ENCODE data around the gene CYB561D2. TPM values are rescaled to one million over a fixed set of nuclear protein-coding genes. Genes with fewer than 3 reads are reported as not detected.

Gene CYB561D2
- total RNA-seq, 1 donor from 2014 or later = 12.9 TPM

DNA sequence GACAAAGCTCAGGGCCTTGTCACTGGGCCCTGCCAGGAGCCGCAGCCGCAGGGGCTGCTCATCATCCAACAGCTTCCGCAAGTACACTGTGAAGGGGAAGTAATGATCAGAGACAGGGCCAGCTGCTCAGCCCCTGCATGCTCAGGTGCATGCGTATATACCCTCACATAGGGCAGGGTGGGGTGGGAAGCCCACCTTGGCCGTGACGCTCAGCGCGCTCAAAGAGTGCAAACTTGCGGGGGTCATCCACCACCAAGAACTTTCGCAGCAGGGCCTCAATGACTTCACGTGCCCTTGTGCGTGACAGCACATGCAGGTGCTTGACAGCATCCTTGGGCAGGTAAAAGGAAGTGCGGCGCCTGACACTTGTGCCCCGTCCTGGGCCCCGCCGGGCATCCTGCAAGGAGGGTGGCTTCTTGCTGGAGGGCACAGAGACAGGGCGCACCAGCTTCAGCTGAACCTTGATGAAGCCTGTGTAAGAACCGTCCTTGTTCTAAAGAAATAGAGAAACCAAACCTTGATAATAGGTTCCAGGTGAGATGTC, 19.2 kb upstream of the CYB561D2 start:
- Mint-ChIP-seq H3K4me3 (no peak overlapping the region), H3K9me3 (no peaks in the 10 kb centered on the region), H3K27me3 (ENCODE audit: low read depth) (no peaks in the 10 kb centered on the region), H3K36me3 (peaks cover 5% of the 10 kb centered on the region), H3K4me1 (peaks cover 32% of the 10 kb centered on the region), H3K27ac (no peak overlapping the region)
- no peak for DNase-seq (ENCODE audit: low spot score in 2 of 2, unreplicated experiment in 2 of 2)
- TF ChIP-seq, protein P1, sequence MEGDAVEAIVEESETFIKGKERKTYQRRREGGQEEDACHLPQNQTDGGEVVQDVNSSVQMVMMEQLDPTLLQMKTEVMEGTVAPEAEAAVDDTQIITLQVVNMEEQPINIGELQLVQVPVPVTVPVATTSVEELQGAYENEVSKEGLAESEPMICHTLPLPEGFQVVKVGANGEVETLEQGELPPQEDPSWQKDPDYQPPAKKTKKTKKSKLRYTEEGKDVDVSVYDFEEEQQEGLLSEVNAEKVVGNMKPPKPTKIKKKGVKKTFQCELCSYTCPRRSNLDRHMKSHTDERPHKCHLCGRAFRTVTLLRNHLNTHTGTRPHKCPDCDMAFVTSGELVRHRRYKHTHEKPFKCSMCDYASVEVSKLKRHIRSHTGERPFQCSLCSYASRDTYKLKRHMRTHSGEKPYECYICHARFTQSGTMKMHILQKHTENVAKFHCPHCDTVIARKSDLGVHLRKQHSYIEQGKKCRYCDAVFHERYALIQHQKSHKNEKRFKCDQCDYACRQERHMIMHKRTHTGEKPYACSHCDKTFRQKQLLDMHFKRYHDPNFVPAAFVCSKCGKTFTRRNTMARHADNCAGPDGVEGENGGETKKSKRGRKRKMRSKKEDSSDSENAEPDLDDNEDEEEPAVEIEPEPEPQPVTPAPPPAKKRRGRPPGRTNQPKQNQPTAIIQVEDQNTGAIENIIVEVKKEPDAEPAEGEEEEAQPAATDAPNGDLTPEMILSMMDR (IDR thresholded peaks at IDR 0.05; ENCODE audit: unreplicated experiment) = no peak

- peaks cover 34% of the 10 kb centered on the region for H3K4me1 Mint-ChIP-seq
- H3K36me3 Mint-ChIP-seq = peaks cover 5% of the 10 kb centered on the region
- no peaks in the 10 kb centered on the region for H3K9me3 Mint-ChIP-seq
- TF ChIP-seq, protein P1 (IDR thresholded peaks at IDR 0.05; ENCODE audit: unreplicated experiment) = no peak
- H3K27ac Mint-ChIP-seq = peak overlapping the region; percentile 67
- no peak overlapping the region for H3K4me3 Mint-ChIP-seq
- DNase-seq (ENCODE audit: low spot score in 2 of 2, unreplicated experiment in 2 of 2) = no peak
- H3K27me3 Mint-ChIP-seq (ENCODE audit: low read depth) = peaks cover 4% of the 10 kb centered on the region
These were observed 16.8 kb upstream of the CYB561D2 start for GRCh38 chr3:50333744-50334328.

- H3K27ac Mint-ChIP-seq = no peak overlapping the region
- DNase-seq (ENCODE audit: low spot score in 2 of 2, unreplicated experiment in 2 of 2) = no peak
- H3K36me3 Mint-ChIP-seq = peaks cover 5% of the 10 kb centered on the region
- H3K27me3 Mint-ChIP-seq (ENCODE audit: low read depth) = peaks cover 11% of the 10 kb centered on the region
- H3K4me3 Mint-ChIP-seq = peak overlapping the region; percentile 30
- TF ChIP-seq, protein P1 (IDR thresholded peaks at IDR 0.05; ENCODE audit: unreplicated experiment) = no peak
- no peaks in the 10 kb centered on the region for H3K9me3 Mint-ChIP-seq
- H3K4me1 Mint-ChIP-seq = peaks cover 38% of the 10 kb centered on the region
These were observed 16.2 kb upstream of the CYB561D2 start for GRCh38 chr3:50334339-50335075.

DNA sequence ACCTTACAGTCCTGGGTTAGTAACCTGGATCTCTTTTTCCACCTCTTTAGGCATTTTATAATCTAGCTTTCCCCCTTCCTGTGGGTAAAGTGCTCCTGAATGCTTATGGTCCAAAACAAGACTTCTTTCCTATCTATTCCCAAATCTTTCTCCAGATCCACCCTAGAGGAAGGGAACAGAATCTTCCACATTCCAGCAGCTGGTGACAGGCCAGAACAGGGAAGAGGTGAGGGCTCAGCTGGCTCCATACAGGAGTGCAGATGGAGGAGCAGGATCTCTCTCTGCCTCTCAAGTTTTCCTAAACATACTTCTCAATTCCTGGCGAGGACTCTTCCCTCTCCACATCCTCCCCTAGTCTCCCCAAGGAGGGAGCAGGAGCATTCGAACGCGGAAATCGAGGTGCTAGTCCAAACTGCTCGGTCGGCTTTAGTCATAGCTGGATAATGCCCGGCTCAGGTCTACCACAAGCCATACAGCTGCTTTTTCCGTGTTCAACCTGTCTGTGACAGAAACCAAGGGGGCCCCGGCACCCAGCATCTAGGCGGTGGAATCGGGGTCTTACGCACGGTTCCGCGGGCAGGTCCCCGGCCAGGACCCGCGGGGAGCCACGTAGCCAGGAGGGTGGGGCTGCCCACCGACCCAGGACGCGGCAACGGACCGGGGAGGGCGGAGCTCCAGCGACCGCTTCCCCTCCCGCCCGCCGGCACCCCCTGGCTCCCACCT, 14.0 kb upstream of the CYB561D2 start:
- Mint-ChIP-seq H3K9me3 (no peaks in the 10 kb centered on the region), H3K4me1 (peaks cover 45% of the 10 kb centered on the region), H3K4me3 (peak overlapping the region; percentile 85), H3K27ac (peak overlapping the region; percentile 93), H3K27me3 (ENCODE audit: low read depth) (peaks cover 30% of the 10 kb centered on the region), H3K36me3 (no peaks in the 10 kb centered on the region)
- TF ChIP-seq, protein P1 (IDR thresholded peaks at IDR 0.05; ENCODE audit: unreplicated experiment) = no peak
- no peak for DNase-seq (ENCODE audit: low spot score in 2 of 2, unreplicated experiment in 2 of 2)

DNA sequence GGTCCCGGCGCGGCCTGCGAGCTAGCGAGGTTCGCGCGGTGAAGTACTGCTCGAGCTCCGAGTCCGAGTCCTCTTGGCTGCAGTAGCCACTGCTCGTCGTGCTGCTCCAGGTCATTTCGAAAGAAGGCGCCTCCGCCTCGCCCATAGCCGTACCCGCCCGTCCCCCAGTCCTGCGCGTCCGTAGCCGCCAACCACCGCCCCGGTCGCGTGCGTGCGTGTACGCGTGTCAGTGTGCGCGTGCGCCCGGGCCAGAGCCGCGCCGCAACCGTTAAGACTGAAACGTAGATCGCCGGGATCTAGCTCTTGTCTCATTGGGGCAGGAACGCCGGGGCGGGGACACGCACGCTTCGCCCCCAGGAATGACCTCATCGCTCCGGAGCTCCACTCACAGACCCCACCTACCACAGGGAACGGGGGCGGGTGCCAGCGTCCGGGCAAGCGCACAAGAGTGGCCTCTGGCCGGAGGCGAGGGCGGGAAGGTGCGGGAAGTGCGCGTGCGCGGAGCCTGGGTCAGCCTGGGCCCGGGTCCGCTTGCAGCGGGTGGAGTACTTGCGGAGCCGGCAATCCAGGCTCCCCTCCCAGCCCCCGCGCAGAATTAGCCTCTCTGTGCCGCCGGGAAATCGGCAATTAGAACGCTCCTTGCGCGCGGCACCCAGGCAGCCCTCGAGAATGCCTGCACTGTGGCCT, 13.3 kb upstream of the CYB561D2 start:
- peaks cover 45% of the 10 kb centered on the region for H3K4me1 Mint-ChIP-seq
- DNase-seq (ENCODE audit: low spot score in 2 of 2, unreplicated experiment in 2 of 2) = peak; percentile 94 to 95
- H3K9me3 Mint-ChIP-seq = no peaks in the 10 kb centered on the region
- peaks cover 37% of the 10 kb centered on the region for H3K27me3 Mint-ChIP-seq (ENCODE audit: low read depth)
- TF ChIP-seq, protein P1 (IDR thresholded peaks at IDR 0.05; ENCODE audit: unreplicated experiment) = no peak
- peak overlapping the region; percentile 85 for H3K4me3 Mint-ChIP-seq
- peak overlapping the region; percentile 99 for H3K27ac Mint-ChIP-seq
- H3K36me3 Mint-ChIP-seq = no peaks in the 10 kb centered on the region

Measured in mesothelial cell of epicardium (in vitro differentiated cells).